HG02763 (cell line): Measurements from ENCODE around the gene HAUS3.

Experiments used
- ATAC-seq: cut with Tn5 transposase; IDR thresholded peaks from one replicate; pipeline ENCODE4 v1.9.1; 2021; ENCODE audit warnings: mild to moderate bottlenecking, moderate library complexity; ENCODE audit not compliant: unreplicated experiment

Gene HAUS3

GRCh38 chr4:2264481-2265041, 22.6 kb upstream of the HAUS3 start:
- no peak for ATAC-seq

DNA sequence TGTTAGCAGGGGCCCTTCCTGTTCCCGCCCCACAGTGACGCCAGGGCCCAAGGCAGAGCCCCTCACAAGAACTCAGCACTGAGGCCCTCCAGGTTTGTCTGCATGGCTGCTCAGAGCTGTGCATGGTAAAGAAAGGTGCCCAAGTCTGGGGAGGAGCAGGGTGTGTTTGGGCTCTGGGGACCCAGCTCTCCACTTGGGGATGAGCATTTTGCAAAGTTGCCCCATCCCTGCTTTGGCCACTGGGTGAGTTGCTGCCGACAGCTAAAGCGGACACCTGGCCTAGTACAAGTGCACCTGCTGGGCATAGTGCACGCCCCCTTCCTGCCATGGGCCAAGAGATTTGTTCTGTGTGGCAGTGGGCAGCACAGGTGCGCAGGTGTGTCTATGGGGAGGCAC, 22.0 kb upstream of the HAUS3 start:
- no peak for ATAC-seq

DNA sequence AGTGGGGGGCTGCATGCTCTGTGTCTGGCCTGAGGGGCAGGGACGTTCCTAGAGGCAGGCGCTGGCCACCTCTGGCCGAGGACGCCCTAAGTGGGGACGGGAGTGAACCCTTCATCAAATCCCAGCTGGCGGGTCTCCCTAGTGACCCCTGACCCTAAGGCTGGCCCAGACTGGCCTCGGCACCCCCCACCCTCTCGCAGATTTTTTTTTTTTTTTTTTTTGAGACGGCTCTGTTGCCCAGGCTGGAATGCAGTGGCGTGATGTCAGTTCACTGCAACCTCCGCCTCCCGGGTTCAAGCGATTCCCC, 21.0 kb upstream of the HAUS3 start:
- ATAC-seq, result no peak

DNA sequence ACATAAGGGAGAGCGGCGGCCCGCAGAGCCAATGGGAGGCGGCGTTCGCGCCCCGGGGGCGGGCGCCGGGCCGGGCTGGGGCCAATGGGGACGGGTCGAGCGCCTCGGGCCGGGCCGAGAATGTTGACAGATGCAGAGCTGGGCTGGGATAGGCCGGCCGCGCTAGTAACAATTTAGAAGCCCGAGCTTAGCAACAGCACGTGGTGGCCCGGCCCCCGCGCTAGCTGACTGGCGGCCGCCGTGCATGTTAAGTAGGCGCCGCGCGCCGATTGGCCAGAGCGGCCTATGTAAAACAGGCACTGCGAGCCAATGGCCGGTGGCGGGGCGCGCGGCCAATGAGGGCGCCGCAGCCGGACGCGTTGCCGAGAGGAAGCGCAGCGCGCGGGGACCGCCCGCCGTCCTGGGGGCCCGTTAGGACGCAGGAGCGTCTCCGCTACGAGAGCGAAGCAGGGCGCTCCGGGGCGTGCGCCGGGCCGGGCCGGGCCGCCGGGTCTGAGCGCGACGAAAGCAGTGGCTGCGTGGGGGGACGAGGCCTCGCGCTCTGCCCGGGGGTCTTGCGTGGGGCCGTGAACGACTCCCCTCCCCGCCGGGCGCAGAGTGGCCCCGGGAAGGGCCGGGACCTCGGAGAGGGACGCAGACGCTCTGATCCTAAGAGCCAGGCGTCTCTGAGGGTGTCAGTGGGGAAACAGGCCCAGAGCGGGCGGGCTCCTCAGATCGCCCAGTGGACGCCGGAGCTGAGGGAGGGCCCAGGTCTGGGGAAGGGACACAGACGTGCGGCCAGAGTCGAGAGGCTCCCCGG, 20.4 kb upstream of the HAUS3 start:
- ATAC-seq, result peak; percentile 92

- peak; percentile 1 for ATAC-seq
Observed at GRCh38 chr4:2261853-2262144, 19.9 kb upstream of the HAUS3 start, which contains the start of gene MXD4. MXD4 (minus strand) TSS chr4:2262109; CDS start chr4:2261980, 129 bp downstream.

- no peak for ATAC-seq
Observed at GRCh38 chr4:2261110-2261852, 19.4 kb upstream of the HAUS3 start.

- ATAC-seq, result no peak
Observed at GRCh38 chr4:2260344-2261109, 18.6 kb upstream of the HAUS3 start.

DNA sequence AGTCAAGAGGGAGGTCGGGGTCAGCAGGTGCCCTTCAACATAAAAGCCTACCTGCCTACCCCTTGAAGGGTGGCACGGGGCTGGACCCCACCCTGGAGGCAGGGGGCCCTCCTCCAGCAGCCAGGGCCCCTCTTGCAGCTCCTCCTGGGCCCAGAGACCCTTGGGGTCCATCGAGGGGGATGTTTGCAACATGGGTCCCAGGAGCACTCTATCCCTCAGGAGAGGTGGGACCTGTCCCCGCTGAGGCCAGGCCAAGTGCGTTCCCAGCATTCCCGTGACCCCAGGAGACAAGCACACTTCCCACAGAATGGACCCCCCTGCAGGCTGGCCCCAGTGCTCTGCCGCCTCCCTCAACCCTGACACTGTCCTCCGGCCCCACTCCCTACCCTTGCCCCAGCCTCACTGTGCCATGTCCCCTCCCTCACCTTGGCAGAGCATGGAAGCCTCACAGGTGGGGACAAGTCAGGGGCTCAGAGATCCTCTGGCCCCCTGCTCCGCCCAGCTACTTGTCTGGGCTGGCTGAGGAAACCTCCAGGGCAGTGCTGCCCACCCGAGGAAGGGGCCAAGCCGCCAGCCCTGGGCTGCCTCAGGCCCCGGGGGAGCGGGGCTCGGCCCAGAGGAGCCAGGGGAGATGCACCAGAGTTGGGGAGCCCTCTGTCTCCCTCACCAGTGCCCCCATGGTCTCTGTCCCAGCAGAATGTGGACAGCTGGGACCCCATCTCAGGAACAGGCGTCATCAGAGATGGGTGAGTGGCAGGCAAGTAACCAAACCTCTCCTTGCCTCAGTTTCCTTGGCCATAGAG, 17.8 kb upstream of the HAUS3 start:
- no peak for ATAC-seq

DNA sequence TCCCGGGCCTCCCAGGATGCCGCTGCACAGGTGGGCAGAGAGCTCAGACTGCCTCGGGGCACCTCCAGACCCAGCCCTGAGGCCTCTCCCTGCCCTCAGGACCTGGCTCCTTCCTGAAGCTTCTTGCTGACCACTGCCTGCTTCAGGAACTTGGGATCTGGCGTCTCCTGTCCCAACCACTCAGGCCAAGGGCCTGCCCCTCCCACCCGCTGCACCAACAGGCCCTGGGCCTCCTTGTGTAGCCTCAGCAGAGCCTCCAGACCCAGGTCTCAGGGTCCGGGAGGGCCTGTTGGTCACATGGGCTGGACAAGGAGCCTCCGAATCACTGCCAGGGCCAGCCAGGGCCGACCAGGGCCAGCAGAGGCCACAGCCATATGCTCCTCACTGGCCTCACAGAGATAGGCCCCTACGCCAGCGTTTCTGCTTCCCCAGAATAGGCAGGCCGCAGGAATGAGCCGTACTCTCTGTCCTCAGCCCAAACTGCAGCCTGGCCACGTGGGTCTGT, 17.2 kb upstream of the HAUS3 start:
- ATAC-seq, result no peak

GRCh38 chr4:2258091-2259035, 16.4 kb upstream of the HAUS3 start:
- no peak for ATAC-seq

- no peak for ATAC-seq
Observed at GRCh38 chr4:2257361-2258081, 15.6 kb upstream of the HAUS3 start.

DNA sequence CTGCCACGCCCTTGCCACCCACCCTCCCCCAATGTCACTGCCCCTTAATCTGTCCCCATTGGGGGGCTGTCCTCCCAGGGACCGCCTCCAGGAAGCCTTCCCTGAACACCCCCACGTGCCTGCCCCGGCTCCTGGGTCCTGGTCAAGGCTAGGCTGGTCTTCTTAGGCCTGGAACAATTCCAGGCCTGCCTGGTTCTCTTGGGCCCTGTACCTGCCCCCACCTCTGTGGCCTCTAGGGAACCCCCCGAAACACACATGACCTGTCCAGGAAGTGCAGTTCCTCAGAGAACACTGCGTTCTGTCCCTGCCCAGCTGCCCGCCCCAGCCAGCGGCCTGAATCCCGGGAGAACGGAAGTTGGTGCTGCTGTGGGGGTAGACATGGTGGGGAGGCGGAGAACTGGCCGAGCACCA, 14.9 kb upstream of the HAUS3 start:
- no peak for ATAC-seq

GRCh38 chr4:2256156-2256731, 14.3 kb upstream of the HAUS3 start:
- no peak for ATAC-seq

DNA sequence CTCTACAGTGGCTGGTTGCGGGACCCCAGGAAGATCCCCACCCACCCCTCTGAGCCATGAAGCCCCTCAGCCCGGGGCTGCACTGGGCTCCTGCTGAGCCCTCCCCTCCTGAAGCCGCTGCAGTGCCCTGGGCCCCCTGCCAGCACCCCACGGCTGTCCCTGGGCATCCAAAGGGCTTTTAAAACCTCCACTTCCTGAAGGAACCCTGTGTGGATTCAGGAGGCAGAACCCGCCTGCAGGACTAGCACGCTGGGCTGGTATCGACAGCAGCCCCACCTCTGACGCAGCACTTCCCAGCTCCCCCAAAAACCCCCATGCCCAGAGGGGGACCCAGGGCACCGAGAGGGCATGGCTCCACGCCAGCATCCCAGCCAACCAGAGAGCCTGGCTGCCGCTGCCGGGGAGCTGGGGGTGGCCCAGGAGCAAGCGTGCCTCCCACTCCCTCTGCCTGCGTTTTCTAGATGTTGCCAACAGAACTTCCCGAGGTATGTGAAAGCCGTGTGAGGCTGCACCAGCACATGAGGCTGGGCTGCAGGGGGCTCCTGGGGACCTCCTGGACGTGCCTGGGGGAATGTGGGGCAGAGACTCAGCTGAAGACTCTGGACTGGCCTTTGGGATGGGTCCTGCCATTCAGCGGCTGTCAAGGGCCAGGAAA, 13.7 kb upstream of the HAUS3 start:
- no peak for ATAC-seq

DNA sequence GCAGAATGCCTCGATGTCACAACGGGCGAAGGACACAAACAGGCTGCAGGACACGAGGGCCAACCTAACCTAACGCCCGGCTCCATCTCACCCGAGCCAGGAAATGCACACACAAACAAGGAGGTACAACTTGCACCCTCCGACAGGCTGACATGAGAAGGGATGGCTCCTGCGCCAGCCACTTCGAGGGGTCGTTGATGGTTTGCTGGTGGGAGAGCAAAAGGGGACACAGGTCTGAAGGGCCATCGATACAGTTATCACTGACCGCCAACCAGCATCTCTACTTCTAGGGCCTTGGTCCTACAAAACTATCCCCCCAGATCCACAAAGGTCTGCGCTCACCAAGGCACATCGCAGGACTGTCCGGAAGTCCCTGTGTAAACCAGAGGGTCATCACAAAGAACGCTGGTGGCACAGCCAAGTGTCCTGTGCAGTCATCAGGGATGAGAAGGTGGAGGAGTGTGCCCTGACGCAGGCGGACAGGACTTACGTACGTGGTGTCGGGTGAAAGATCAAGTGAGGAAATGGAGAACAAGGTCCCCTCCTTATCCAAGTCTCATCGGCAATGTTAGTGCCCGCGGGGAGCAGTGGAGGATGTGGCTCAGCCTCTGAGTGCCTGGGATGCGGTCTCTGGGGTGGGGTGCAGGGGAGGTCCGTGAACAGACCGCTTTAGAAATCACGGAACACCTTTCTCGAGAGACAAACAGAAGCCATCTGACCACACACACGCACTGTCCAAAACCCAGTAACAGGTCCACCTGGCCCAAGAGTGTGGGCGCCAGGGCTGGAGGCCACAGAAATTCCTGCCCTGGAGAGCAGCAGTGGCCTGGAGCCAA, 13.0 kb upstream of the HAUS3 start:
- no peak for ATAC-seq

- ATAC-seq, result no peak
Observed at GRCh38 chr4:2253160-2254084, 11.5 kb upstream of the HAUS3 start.
